Nucleus accumbens (tissue), 56 donors: ENCODE measurements around the gene UBR2.
"Not testable (repeated sequence)": the region's sequence is repeated elsewhere in the genome, so short reads cannot be mapped to it uniquely, and the experiment has no call there.

Experiments
- DNase-seq, 56 donors: peaks; one replicate each; lab custom pipeline; 2025; lab: John Stamatoyannopoulos, UW

UBR2 gene

DNA sequence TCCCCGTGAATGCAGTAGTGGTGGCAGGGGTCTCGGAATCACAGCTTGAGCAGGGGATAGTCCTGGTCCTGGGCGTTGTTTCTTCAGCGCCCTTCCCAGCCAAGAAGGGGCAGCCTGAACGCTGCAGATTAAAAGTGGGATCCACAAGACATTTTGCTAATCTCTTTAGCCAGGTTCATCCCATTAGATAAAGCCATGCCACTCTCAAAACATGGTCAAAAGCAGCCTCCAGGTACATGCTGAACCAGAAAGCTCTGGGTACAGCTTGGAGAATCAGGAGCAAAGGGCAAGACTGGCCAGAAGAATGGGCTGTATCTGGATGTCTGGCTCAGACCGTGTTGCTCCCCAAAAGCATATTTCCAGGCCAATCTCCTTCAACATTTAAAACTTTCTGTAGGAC lies 158.7 kb downstream of the UBR2 start, which contains the start of gene PRPH2:
Gene PRPH2, minus strand, starts transcription at position 101 of the 400 bp plus-strand sequence. CDS start 263 bp downstream, outside the sequence.
- no peak for DNase-seq

DNA sequence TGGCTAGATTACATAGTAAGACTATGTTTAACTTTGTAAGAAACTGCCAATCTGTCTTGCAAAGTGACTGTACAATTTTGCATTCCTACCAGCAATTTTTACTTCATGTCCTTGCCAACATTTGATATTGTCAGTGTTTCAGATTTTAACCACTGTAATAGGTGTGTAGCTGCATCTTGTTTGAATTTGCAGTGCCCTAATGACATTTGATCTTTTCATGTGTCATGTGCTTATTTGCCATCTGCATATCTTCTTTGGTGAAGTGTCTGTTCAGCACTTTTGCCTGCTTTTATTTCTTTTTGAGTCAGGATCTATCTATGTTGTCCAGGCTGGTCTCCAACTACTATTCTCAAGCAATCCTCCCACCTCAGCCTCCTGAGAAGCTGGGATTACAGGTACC lies 161.0 kb downstream of the UBR2 start:
- DNase-seq: no peak

DNA sequence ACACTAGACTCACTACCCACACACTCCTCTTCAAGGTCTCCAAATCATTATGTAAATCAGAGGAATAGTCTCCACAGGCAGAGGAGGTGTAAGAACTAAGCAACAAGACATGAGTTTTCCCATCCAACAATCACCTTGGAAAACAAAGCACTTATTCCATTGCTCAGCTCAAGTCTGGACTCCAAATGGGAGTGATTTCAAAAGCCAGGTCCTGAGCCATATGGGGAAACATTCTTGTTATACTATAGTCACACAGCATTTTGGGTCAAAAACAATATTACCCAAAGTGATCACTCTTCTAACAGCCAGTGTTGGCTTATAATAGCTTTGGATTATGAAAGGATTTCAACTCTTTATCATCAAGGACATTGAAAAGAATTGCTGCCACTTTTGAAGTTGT lies 162.2 kb downstream of the UBR2 start:
- no peak for DNase-seq

DNA sequence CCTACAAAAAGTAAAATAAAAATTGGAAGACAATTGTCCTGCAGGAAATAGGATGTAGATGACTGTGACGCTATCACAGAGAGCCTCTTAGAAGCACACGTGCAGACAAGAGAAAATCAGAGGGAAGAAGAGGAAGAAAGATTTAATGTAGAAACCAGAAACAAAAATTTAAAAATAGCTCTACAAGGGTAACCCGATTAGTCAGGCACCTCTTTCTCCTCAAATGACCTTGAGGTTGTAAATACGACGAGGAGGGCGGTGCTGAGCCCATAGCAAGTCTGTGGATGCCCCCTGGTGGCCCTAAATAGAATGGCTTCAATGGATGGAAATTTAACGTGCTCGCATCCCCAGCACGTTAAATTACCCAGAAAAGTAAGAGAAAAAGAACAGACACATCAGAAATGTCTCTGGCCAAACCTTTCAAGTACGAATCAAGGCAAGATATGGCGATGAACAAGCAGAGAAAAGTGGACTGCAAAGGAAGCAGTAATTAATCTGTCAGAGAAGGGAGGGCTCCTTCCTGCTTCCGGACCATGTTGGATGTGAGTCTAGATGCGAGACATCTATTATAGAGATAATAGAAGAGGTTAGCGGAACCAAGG lies 162.8 kb downstream of the UBR2 start:
- peak in 50 of 56 donors; percentile 3 to 85 (median 44) for DNase-seq

DNA sequence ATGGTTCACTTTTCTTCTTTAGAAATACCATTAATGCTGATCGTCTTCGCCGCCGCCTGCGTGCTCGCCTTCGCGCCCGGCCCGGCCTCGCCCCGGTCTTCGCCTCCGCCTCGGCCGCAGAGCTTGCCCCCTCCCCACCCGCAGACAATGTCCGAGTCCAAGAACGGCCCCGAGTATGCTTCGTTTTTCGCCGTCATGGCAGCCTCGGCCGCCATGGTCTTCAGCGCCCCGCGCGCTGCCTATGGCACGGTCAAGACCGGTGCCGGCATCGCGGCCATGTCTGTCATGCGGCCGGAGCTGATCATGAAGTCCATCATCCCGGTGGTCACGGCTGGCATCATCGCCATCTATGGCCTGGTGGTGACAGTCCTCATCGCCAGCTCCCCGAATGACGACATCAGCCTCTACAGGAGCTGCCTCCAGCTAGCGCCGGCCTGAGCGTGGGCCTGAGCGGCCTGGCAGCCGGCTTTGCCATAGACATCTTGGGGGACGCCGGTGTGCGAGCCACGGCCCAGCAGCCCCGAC lies 163.3 kb downstream of the UBR2 start:
- DNase-seq: peak in 28 of 56 donors; percentile 4 to 58 (median 18)

DNA sequence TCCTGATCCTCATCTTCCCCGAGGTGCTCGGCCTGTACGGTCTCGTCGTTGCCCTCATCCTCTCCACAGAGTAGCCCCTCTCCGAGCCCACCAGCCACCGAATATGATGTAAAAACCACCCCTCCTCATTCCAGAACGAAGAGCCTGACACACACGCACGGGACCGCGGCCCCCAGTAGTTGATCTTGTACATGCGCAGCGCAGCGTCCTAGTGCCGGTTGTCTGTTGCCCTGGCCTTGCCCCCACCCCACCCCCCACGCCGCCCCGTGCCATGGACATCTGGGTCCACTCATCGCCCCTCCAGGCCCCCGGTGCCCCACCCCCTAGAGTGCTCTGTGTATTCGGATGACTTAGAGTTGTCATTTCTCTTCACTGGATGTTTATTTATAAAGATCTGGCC lies 163.8 kb downstream of the UBR2 start:
- peak in 1 of 56 donors; percentile 34 for DNase-seq

DNA sequence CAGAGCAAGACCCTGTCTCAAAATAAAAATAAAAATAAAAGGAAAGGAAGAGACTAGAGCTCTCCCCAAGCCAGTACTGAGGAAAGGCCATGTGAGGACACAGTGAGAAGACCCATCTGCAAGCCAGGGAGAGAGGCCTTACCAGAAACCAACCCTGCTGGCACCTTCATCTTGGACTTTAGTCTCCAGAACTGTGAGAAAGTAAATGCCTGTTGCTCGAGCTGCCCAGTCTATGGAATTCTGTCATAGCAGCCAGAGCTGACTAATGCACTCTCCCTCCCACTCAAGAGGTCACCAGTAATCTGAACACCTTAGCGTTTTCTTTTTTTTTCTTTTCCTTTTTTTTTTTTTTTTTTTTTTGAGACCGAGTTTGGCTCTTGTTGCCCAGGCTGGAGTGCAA lies 165.9 kb downstream of the UBR2 start:
- DNase-seq: no peak

DNA sequence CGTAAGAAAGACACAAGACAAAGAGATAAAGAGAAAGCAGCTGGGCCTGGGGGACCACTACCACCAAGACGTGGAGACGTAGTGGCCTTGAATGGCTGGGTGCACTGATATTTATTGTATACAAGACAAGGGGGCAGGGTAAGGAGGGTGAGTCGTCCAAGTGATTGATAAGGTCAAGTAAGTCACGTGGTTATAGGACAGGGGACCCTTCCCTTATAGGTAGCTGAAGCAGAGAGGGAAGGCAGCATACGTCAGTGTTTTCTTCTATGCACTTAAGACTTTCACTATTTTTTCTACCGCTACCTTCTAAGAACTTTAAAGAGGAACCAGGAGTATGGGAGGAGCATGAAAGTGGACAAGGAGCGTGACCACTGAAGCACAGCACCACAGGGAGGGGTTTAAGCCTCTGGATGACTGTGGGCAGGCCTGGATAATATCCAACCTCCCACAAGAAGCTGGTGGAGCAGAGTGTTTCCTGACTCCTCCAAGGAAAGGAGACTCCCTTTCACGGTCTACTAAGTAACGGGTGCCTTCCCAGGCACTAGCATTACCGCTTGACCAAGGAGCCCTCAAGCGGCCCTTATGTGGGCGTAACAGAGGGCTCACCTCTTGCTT lies 170.1 kb downstream of the UBR2 start:
- not testable (repeated sequence) for DNase-seq

DNA sequence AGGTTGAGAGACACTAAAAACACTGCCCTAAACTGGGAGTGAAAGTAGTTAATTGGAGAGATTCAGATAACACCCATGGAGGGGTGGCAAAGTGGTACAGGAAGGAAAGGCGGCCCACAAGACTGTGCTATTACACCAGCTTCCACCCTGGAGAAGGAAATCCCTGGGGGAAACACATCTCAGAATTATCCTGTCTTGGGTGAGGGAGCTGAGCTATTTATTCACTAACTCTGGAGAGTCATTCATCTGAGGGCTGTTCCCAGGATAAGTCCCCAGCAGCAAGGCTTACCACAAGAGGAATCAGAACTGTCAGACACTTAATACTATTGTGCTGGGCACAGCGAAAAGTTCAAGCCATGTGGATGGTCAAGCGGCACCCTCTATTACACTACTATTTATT lies 172.1 kb downstream of the UBR2 start:
- DNase-seq: no peak

DNA sequence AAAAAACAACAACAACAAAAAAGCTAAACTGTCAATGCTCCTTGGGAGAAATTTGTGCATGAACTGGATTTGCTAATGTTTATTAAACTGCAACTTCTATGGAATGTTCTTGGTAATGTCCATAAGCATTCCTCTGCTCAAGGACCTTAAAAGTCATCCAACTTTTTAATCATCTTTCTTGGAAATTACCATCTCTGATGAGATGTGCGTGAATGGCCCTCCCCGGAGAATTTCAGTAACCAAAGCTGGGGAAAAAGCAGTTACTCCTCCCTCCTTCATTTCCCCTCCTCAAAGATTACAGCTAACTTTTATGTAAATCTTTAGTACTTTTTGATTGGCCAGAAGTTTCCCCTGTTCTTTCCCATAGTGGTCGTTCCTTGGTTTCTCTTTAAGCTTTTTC lies 176.9 kb downstream of the UBR2 start:
- DNase-seq: no peak

DNA sequence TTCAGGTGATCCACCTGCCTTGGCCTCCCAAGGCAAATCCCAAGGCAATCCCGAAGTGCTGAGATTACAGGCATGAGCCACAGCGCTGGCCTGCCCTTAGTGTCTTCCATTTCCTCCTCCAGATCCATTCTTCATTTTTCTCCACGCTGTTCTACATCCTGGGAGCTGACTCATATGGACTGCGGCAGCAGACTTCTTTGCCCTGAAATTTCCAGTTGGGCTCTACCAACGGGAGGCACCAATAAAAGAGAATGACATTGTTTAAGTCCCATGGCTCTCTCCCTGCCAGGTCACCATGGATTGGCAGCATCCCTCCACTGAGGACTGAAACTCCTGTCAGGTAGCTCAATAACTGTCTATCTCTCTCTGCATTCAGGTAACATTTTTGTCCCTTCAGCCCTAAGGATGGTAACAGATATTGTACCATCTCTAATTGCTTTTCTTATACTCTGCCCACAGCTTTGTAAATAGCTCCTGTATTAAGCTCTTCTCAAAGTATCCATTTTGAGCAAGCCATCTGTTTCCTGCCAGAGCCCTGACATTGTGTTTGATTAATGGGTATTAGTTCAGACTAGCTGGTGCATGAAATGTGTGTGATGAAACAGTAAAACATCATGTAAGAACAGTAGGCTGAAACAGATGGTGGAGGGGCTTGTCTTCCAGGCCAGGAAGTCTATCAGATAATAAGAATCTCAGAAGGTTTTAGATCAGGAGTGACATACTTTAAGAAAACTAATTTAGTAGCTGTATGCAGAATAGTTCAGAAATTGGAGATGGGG lies 178.5 kb downstream of the UBR2 start:
- DNase-seq: no peak
